HG03139 (cell line): ENCODE data around the gene S100PBP.

Source experiments
- ATAC-seq: cut with Tn5 transposase; IDR thresholded peaks from one replicate; pipeline ENCODE4 v1.9.1; 2021; ENCODE audit not compliant: unreplicated experiment

S100PBP gene

GRCh38 chr1:32886004-32886827, 68.8 kb downstream of the S100PBP start, which contains the start of gene HPCA:
TSS of gene HPCA (plus strand) at chr1:32886491. CDS start at chr1:32888899, 2,408 bp downstream.
- ATAC-seq: no peak

GRCh38 chr1:32886828-32887414, 69.5 kb downstream of the S100PBP start:
- ATAC-seq: no peak

- no peak for ATAC-seq
Observed at GRCh38 chr1:32887623-32888022, 70.2 kb downstream of the S100PBP start.

GRCh38 chr1:32888134-32888533, 70.7 kb downstream of the S100PBP start:
- no peak for ATAC-seq

- ATAC-seq: no peak
Observed at GRCh38 chr1:32888677-32889420, 71.4 kb downstream of the S100PBP start.

- no peak for ATAC-seq
Observed at GRCh38 chr1:32889731-32890278, 72.4 kb downstream of the S100PBP start.

GRCh38 chr1:32890516-32891240, 73.2 kb downstream of the S100PBP start:
- ATAC-seq: no peak

- no peak for ATAC-seq
Observed at GRCh38 chr1:32891241-32891570, 73.8 kb downstream of the S100PBP start.

GRCh38 chr1:32891630-32892029, 74.2 kb downstream of the S100PBP start:
- ATAC-seq: no peak

- ATAC-seq: no peak
Observed at GRCh38 chr1:32892368-32893197, 75.1 kb downstream of the S100PBP start.

GRCh38 chr1:32893198-32894018, 76.0 kb downstream of the S100PBP start:
- no peak for ATAC-seq

GRCh38 chr1:32894019-32894600, 76.7 kb downstream of the S100PBP start:
- ATAC-seq: no peak

GRCh38 chr1:32894681-32895080, 77.2 kb downstream of the S100PBP start:
- no peak for ATAC-seq

GRCh38 chr1:32895325-32896215, 78.1 kb downstream of the S100PBP start:
- ATAC-seq: no peak

- ATAC-seq: no peak
Observed at GRCh38 chr1:32896451-32896850, 79.0 kb downstream of the S100PBP start.

- ATAC-seq: no peak
Observed at GRCh38 chr1:32897082-32898049, 79.9 kb downstream of the S100PBP start.

- ATAC-seq: no peak
Observed at GRCh38 chr1:32898056-32898455, 80.6 kb downstream of the S100PBP start.
